OCI-LY1 (cell line): Measurements from ENCODE around the gene SLC35F4.

Source experiments
- H2AFZ ChIP-seq: fragments of 200-600 bp; sonication (generic), shearing (Covaris generic); 2 replicates; pipeline ENCODE4 v1.6.0; 2014; ENCODE audit warnings: antibody characterized with exemption, mild to moderate bottlenecking, low read length
- H3F3A ChIP-seq: fragments of 200-600 bp; sonication (generic), shearing (Covaris generic); 2 replicates; pipeline ENCODE4 v1.6.0; 2014; ENCODE audit warnings: mild to moderate bottlenecking, antibody characterized with exemption, low read length, moderate library complexity; ENCODE audit not compliant: insufficient read depth
- H3K27ac ChIP-seq: fragments of 200-600 bp; sonication (generic); 2 replicates; pipeline ENCODE4 v1.5.1; 2014; ENCODE audit warnings: low read length, mixed run types, mild to moderate bottlenecking, low read depth; ENCODE audit not compliant: poor library complexity, severe bottlenecking
- H3K27me3 ChIP-seq: fragments of 200-600 bp; sonication (generic); 2 replicates; pipeline ENCODE4 v1.6.0; 2014; ENCODE audit warnings: antibody characterized with exemption, mild to moderate bottlenecking, low read length, moderate library complexity; ENCODE audit not compliant: insufficient read depth
- H3K36me3 ChIP-seq: fragments of 200-600 bp; sonication (generic); 2 replicates; pipeline ENCODE4 v1.6.1; 2014; ENCODE audit warnings: mild to moderate bottlenecking, antibody characterized with exemption, low read length, moderate library complexity, mixed read lengths; ENCODE audit not compliant: insufficient read depth
- H3K4me1 ChIP-seq: fragments of 200-600 bp; sonication (generic); 2 replicates; pipeline ENCODE4 v1.5.1; 2014; ENCODE audit warnings: mild to moderate bottlenecking, low read length, moderate library complexity; ENCODE audit not compliant: insufficient read depth, severe bottlenecking
- H3K4me2 ChIP-seq: fragments of 200-600 bp; sonication (generic), shearing (Covaris generic); 2 replicates; pipeline ENCODE4 v1.6.1; 2014; ENCODE audit warnings: low read length
- H3K4me3 ChIP-seq: fragments of 200-600 bp; sonication (generic); 2 replicates; pipeline ENCODE4 v1.5.1; 2014; ENCODE audit warnings: low read length, low read depth, mild to moderate bottlenecking, mixed read lengths; ENCODE audit not compliant: poor library complexity, severe bottlenecking
- H3K79me2 ChIP-seq: fragments of 200-600 bp; shearing (Covaris generic); 2 replicates; pipeline ENCODE4 v1.6.1; 2016; ENCODE audit warnings: mixed run types, low read length, mixed read lengths; ENCODE audit not compliant: insufficient read depth
- H3K9ac ChIP-seq: fragments of 200-600 bp; sonication (generic), shearing (Covaris generic); 2 replicates; pipeline ENCODE4 v1.6.1; 2014; ENCODE audit warnings: mild to moderate bottlenecking, low read length, mixed read lengths
- H3K9me2 ChIP-seq: fragments of 200-600 bp; sonication (generic), shearing (Covaris generic); 2 replicates; pipeline ENCODE4 v1.6.1; 2014; ENCODE audit warnings: low read depth, mild to moderate bottlenecking, low read length, mixed read lengths
- H3K9me3 ChIP-seq: fragments of 200-600 bp; shearing (Covaris generic); 2 replicates; pipeline ENCODE4 v1.6.1; 2014; ENCODE audit warnings: low read length, mixed read lengths
- H4K20me1 ChIP-seq: fragments of 200-600 bp; sonication (generic), shearing (Covaris generic); 2 replicates; pipeline ENCODE4 v1.6.0; 2016; ENCODE audit warnings: mild to moderate bottlenecking, low read length; ENCODE audit not compliant: insufficient read depth
- CTCF ChIP-seq: fragments of 200-600 bp; sonication (generic), shearing (Covaris generic); IDR thresholded peaks from 2 replicates; pipeline ENCODE4 v1.5.1; 2017; ENCODE audit warnings: mild to moderate bottlenecking, antibody characterized with exemption, low read length, moderate library complexity, mixed read lengths
- EZH2 ChIP-seq: fragments of 200-600 bp; sonication (generic), shearing (Covaris generic); IDR thresholded peaks from 2 replicates; pipeline ENCODE4 v1.8.0; 2017; ENCODE audit warnings: borderline replicate concordance, mixed run types, mild to moderate bottlenecking, antibody characterized with exemption, low read length, moderate library complexity, mixed read lengths

Gene SLC35F4

GRCh38 chr14:57686304-57686703 is 179.6 kb downstream of the SLC35F4 start:
- Histone ChIP-seq H2AFZ (no peak overlapping the region), H3K9me3 (no peaks in the 10 kb centered on the region), H3K4me3 (no peak overlapping the region), H3K9me2 (no peaks in the 10 kb centered on the region), H3K79me2 (no peaks in the 10 kb centered on the region), H3K9ac (no peak overlapping the region), H3K4me1 (no peaks in the 10 kb centered on the region), H3K4me2 (no peak overlapping the region), H3F3A (no peaks in the 10 kb centered on the region), H4K20me1 (no peaks in the 10 kb centered on the region), H3K36me3 (no peaks in the 10 kb centered on the region), H3K27ac (no peak overlapping the region), H3K27me3 (no peaks in the 10 kb centered on the region)
- TF ChIP-seq EZH2 = no peak
- TF ChIP-seq CTCF = no peak

DNA sequence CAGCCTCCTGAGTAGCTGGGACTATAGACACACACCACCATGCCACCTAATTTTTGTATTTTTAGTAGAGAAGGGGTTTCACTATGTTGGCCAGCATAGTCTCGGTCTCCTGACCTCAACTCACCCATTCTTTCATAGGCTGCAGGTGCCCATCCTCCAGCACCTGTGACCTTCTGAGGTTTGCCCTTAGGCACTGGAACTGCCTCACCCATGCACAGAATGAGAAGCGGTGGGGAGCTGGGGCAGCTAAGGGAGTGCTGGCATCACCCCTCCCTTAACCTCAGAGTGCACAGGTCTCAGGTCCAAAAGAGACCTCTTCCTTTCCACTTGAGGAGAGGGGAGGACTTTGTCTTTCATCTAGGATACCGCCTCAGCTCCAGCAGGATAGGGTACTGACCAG is 194.9 kb downstream of the SLC35F4 start:
- H3K36me3 ChIP-seq = no peaks in the 10 kb centered on the region
- TF ChIP-seq EZH2 (no peak), CTCF (no peak)
- H3K9me2 ChIP-seq = no peaks in the 10 kb centered on the region
- H3K79me2 ChIP-seq = no peaks in the 10 kb centered on the region
- H3K9me3 ChIP-seq = no peaks in the 10 kb centered on the region
- no peak overlapping the region for H3K4me3 ChIP-seq
- no peaks in the 10 kb centered on the region for H4K20me1 ChIP-seq
- H3K27ac ChIP-seq = no peak overlapping the region
- no peak overlapping the region for H3K9ac ChIP-seq
- H3K4me1 ChIP-seq = no peaks in the 10 kb centered on the region
- H3K27me3 ChIP-seq = no peaks in the 10 kb centered on the region
- H3F3A ChIP-seq = no peaks in the 10 kb centered on the region
- H3K4me2 ChIP-seq = no peak overlapping the region
- no peak overlapping the region for H2AFZ ChIP-seq

GRCh38 chr14:57660208-57660607 is 205.7 kb downstream of the SLC35F4 start:
- no peak overlapping the region for H3K27ac ChIP-seq
- no peak overlapping the region for H2AFZ ChIP-seq
- no peak overlapping the region for H3K4me2 ChIP-seq
- H4K20me1 ChIP-seq = no peaks in the 10 kb centered on the region
- no peaks in the 10 kb centered on the region for H3K36me3 ChIP-seq
- H3K9me3 ChIP-seq = no peaks in the 10 kb centered on the region
- H3K9ac ChIP-seq = no peak overlapping the region
- no peaks in the 10 kb centered on the region for H3F3A ChIP-seq
- H3K79me2 ChIP-seq = no peaks in the 10 kb centered on the region
- H3K9me2 ChIP-seq = no peaks in the 10 kb centered on the region
- no peak for TF ChIP-seq EZH2
- no peak for TF ChIP-seq CTCF
- H3K27me3 ChIP-seq = no peaks in the 10 kb centered on the region
- no peaks in the 10 kb centered on the region for H3K4me1 ChIP-seq
- H3K4me3 ChIP-seq = no peak overlapping the region
